Measurements from ENCODE around the gene CHDH. TPM values are rescaled to one million over a fixed set of nuclear protein-coding genes. Genes with fewer than 3 reads are reported as not detected.

The CHDH gene
- total and polyA plus RNA-seq, 10 donors, result 0.19 to 4.9 (median 0.62) TPM

DNA sequence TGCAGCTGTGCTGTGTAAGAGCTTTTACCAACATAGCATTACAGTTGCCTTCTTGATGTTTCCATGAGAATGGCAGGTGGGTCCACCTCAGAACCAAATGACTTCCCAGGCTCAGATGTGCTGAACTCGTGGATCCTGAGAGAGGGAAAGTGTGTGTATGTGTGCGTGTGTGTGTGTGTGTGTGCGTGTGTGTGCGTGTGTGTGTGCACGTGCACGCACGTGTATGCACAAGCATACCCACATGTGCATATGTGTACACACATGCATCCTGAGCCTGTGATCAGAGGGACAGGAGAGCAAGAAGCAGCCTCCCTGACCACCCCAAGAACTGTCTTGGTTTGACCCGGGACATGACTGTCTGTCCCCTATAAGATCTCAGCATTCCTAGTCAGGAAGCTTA, 48.1 kb downstream of the CHDH start:
- Histone ChIP-seq H3K27ac (no peak overlapping the region), H3K4me1 (no peaks in the 10 kb centered on the region), H3K9me3 (no peaks in the 10 kb centered on the region), H3K27me3 (replicated peaks in 1 of 7) (peaks cover 0 to 5% (median 0%) of the 10 kb centered on the region in 7 donors), H3K36me3 (peaks cover 0 to 4% (median 0%) of the 10 kb centered on the region in 6 donors), H3K4me3 (no peak overlapping the region)
- intact Hi-C loops (cut with DNase I; ENCODE audit: low total_unique reads), result no loop called here
- TF ChIP-seq, protein P1, sequence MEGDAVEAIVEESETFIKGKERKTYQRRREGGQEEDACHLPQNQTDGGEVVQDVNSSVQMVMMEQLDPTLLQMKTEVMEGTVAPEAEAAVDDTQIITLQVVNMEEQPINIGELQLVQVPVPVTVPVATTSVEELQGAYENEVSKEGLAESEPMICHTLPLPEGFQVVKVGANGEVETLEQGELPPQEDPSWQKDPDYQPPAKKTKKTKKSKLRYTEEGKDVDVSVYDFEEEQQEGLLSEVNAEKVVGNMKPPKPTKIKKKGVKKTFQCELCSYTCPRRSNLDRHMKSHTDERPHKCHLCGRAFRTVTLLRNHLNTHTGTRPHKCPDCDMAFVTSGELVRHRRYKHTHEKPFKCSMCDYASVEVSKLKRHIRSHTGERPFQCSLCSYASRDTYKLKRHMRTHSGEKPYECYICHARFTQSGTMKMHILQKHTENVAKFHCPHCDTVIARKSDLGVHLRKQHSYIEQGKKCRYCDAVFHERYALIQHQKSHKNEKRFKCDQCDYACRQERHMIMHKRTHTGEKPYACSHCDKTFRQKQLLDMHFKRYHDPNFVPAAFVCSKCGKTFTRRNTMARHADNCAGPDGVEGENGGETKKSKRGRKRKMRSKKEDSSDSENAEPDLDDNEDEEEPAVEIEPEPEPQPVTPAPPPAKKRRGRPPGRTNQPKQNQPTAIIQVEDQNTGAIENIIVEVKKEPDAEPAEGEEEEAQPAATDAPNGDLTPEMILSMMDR (IDR thresholded peaks at IDR 0.05 in 8 of 11, conservative IDR thresholded peaks at IDR 0.05 in 3 of 11), result no peak
- no peak for TF ChIP-seq POLR2A (IDR thresholded peaks at IDR 0.05)
- no peak for TF ChIP-seq POLR2AphosphoS5 (IDR thresholded peaks at IDR 0.05)
- DNase-seq, result no peak
- WGBS, 5 donors, result 55 to 91% (median 82%) methylated on average over 7 to 8 of the region's 8 CpGs

DNA sequence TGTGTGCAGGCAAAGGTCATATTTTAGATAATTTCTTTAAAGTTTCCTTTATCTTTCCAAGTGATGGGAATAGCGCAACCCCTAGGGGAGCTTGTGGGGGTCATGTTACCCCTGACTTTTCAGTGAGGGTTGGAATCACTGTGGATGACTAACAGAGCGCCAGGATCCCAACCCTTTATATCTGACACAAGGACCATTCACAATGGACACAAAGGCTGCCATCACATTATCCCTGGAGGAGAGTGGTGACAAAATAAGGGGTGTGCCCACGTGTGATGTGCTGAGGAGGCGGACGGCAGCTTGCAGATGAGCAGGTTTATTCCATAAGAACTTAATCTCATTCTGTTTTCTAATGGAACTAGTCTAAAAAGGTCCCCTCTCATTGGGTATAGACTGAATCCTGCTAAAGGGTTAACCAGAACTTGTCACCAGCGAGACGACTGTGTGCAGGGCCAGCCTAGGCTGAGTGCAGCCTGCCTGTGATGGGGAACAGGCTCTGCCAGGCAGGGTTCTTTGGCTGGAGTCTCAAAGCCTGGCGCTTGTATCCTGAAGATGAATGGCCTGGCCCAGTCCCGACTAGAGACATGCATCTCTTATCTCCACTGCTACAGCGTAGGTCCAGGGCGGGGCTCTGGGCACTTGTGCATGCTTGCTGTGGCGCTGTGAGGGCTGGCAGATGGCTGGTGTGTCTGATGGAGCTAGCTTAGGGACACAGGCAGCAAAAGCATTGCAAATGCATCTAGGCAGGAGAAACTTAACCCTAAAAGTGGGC, 50.2 kb downstream of the CHDH start:
- intact Hi-C loops (cut with DNase I; ENCODE audit: low total_unique reads), result no loop called here
- TF ChIP-seq POLR2AphosphoS5 (IDR thresholded peaks at IDR 0.05), result no peak
- TF ChIP-seq POLR2A (IDR thresholded peaks at IDR 0.05), result no peak
- TF ChIP-seq, protein P1 (IDR thresholded peaks at IDR 0.05 in 8 of 11, conservative IDR thresholded peaks at IDR 0.05 in 3 of 11), result no peak
- Histone ChIP-seq H3K36me3 (peaks cover 0 to 4% (median 0%) of the 10 kb centered on the region in 6 donors), H3K4me1 (no peaks in the 10 kb centered on the region), H3K9me3 (no peaks in the 10 kb centered on the region), H3K27me3 (replicated peaks in 1 of 7) (peaks cover 0 to 5% (median 0%) of the 10 kb centered on the region in 7 donors), H3K27ac (no peak overlapping the region), H3K4me3 (no peak overlapping the region)
- WGBS, 5 donors, result 60 to 70% (median 68%) methylated on average over 12 of the region's 12 CpGs
- no peak for DNase-seq

DNA sequence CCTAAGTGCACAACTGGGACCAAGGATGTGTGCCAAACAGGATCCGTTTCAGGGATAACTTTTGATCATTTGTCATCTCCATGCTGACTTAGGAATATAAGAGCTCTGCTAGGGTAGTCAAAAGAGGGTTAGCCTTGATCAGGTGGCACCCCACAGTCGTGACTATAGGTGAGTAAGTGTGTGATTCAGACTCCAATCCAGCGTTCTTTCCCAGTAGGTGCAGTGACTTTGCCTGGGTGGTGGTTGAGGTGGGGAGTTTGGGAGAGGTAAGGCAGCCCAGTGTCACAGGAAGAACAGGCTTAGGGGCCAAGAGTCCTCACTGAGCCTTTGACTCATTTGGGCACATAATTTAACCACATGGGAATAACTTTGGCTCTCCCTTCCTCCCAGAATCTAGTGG, 51.0 kb downstream of the CHDH start:
- intact Hi-C loops (cut with DNase I; ENCODE audit: low total_unique reads), result no loop called here
- 57 to 79% (median 72%) methylated on average over 3 of the region's 3 CpGs for WGBS, 5 donors

DNA sequence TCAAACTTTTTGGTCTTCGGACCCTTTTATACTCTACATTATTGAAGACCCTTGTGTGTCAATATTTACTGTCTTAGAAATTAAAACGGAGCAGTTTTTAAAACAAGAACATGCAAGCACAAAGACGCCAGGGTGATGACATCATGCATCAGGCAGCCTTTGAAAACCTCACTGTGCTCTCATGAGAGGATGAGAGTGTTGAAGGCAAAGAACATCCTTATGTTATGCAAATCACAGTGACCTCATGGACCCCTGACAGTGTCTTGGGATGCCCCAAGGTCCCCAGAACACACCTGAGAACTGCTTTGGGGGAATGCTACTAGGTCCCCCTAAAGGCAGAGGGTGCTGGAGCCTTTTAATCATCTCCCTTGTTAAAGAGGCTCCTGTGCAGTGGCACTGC, 51.6 kb downstream of the CHDH start:
- intact Hi-C loops (cut with DNase I; ENCODE audit: low total_unique reads), result no loop called here
- no peak overlapping the region for H3K27ac ChIP-seq

More for the DNA sequence above, 51.0 kb downstream of the CHDH start:
- TF ChIP-seq POLR2AphosphoS5 (IDR thresholded peaks at IDR 0.05), result no peak
- TF ChIP-seq, protein P1 (IDR thresholded peaks at IDR 0.05 in 8 of 11, conservative IDR thresholded peaks at IDR 0.05 in 3 of 11), result no peak
- no peak for TF ChIP-seq POLR2A (IDR thresholded peaks at IDR 0.05)
- H3K27me3 ChIP-seq (replicated peaks in 1 of 7), result peaks cover 0 to 5% (median 0%) of the 10 kb centered on the region in 7 donors
- no peak for DNase-seq
- H3K4me3 ChIP-seq, result no peak overlapping the region
- H3K9me3 ChIP-seq, result no peaks in the 10 kb centered on the region
- H3K36me3 ChIP-seq, result no peaks in the 10 kb centered on the region
- no peaks in the 10 kb centered on the region for H3K4me1 ChIP-seq
- no peak overlapping the region for H3K27ac ChIP-seq

More for the DNA sequence above, 51.6 kb downstream of the CHDH start:
- whole genome bisulfite sequencing, 5 donors, result 64 to 87% (median 81%) methylated on average over 3 of the region's 3 CpGs
- TF ChIP-seq, protein P1 (IDR thresholded peaks at IDR 0.05 in 8 of 11, conservative IDR thresholded peaks at IDR 0.05 in 3 of 11), result no peak
- TF ChIP-seq POLR2A (IDR thresholded peaks at IDR 0.05) (no peak), POLR2AphosphoS5 (IDR thresholded peaks at IDR 0.05) (no peak)
- Histone ChIP-seq H3K27me3 (replicated peaks in 1 of 7) (peaks cover 0 to 5% (median 0%) of the 10 kb centered on the region in 7 donors), H3K36me3 (no peaks in the 10 kb centered on the region), H3K4me3 (no peak overlapping the region), H3K9me3 (no peaks in the 10 kb centered on the region), H3K4me1 (no peaks in the 10 kb centered on the region)
- no peak for DNase-seq
